ENCODE measurements around the gene PLD3. TPM values are rescaled to one million over a fixed set of nuclear protein-coding genes. Genes with fewer than 3 reads are reported as not detected.

Gene PLD3
- total and polyA plus RNA-seq, 2 experiments from 2014 or later, result 361 to 536 TPM

- in situ Hi-C loops (cut with MboI), result no loop called here
- 82 to 84% methylated on average over 18 to 41 of the region's 41 CpGs for WGBS, 2 experiments (ENCODE audit: low coverage in 1 of 2, low lambda C conversion rate in 2 of 2, missing lambda C conversion rate in 2 of 2)
- Histone ChIP-seq H4K20me1 (ENCODE audit: insufficient read depth) (no peaks in the 10 kb centered on the region), H3K4me2 (ENCODE audit: unreplicated experiment) (no peak overlapping the region), H3K9me3 (ENCODE audit: low read depth) (no peaks in the 10 kb centered on the region), H3K27me3 (replicated peaks; ENCODE audit: insufficient read depth) (no peaks in the 10 kb centered on the region), H3K79me2 (ENCODE audit: insufficient read depth) (no peaks in the 10 kb centered on the region), H3K4me3 (no peak overlapping the region), H3K4me1 (ENCODE audit: insufficient read depth) (no peaks in the 10 kb centered on the region), H2AFZ (no peak overlapping the region), H3K9ac (no peak overlapping the region), H3K36me3 (ENCODE audit: low read depth) (no peaks in the 10 kb centered on the region), H3F3A (ENCODE audit: insufficient read depth) (no peaks in the 10 kb centered on the region), H3K9me2 (ENCODE audit: insufficient read depth) (no peaks in the 10 kb centered on the region), H3K27ac (no peak overlapping the region)
- TF ChIP-seq EZH2 (IDR thresholded peaks at IDR 0.05; ENCODE audit: insufficient read depth, poor library complexity, severe bottlenecking), result no peak
- no peak for TF ChIP-seq EZH2phosphoT487 (IDR thresholded peaks at IDR 0.05; ENCODE audit: insufficient read depth, low read depth)
- no peak for DNase-seq
Measured at GRCh38 chr19:40393894-40394815, 45.7 kb downstream of the PLD3 start.

GRCh38 chr19:40394816-40395210 lies 46.3 kb downstream of the PLD3 start:
- no peaks in the 10 kb centered on the region for H3K79me2 ChIP-seq (ENCODE audit: insufficient read depth)
- no peaks in the 10 kb centered on the region for H3K36me3 ChIP-seq (ENCODE audit: low read depth)
- H4K20me1 ChIP-seq (ENCODE audit: insufficient read depth), result no peaks in the 10 kb centered on the region
- no peak overlapping the region for H3K4me3 ChIP-seq
- no peak for TF ChIP-seq EZH2phosphoT487 (IDR thresholded peaks at IDR 0.05; ENCODE audit: insufficient read depth, low read depth)
- no peak for TF ChIP-seq EZH2 (IDR thresholded peaks at IDR 0.05; ENCODE audit: insufficient read depth, poor library complexity, severe bottlenecking)
- no peaks in the 10 kb centered on the region for H3F3A ChIP-seq (ENCODE audit: insufficient read depth)
- no peak for DNase-seq
- no peak overlapping the region for H3K27ac ChIP-seq
- no peaks in the 10 kb centered on the region for H3K9me2 ChIP-seq (ENCODE audit: insufficient read depth)
- in situ Hi-C loops (cut with MboI), result no loop called here
- H3K9ac ChIP-seq, result no peak overlapping the region
- no peak overlapping the region for H2AFZ ChIP-seq
- no peaks in the 10 kb centered on the region for H3K27me3 ChIP-seq (replicated peaks; ENCODE audit: insufficient read depth)
- H3K4me2 ChIP-seq (ENCODE audit: unreplicated experiment), result no peak overlapping the region
- H3K9me3 ChIP-seq (ENCODE audit: low read depth), result no peaks in the 10 kb centered on the region
- H3K4me1 ChIP-seq (ENCODE audit: insufficient read depth), result no peaks in the 10 kb centered on the region
- 78 to 81% methylated on average over 13 of the region's 13 CpGs for WGBS, 2 experiments (ENCODE audit: low coverage in 1 of 2, low lambda C conversion rate in 2 of 2, missing lambda C conversion rate in 2 of 2)

- H3K4me3 ChIP-seq, result no peak overlapping the region
- in situ Hi-C loops (cut with MboI), result no loop called here
- H3F3A ChIP-seq (ENCODE audit: insufficient read depth), result no peaks in the 10 kb centered on the region
- no peak overlapping the region for H2AFZ ChIP-seq
- no peaks in the 10 kb centered on the region for H3K9me3 ChIP-seq (ENCODE audit: low read depth)
- no peaks in the 10 kb centered on the region for H3K27me3 ChIP-seq (replicated peaks; ENCODE audit: insufficient read depth)
- TF ChIP-seq EZH2phosphoT487 (IDR thresholded peaks at IDR 0.05; ENCODE audit: insufficient read depth, low read depth) (no peak), EZH2 (IDR thresholded peaks at IDR 0.05; ENCODE audit: insufficient read depth, poor library complexity, severe bottlenecking) (no peak)
- H3K4me1 ChIP-seq (ENCODE audit: insufficient read depth), result no peaks in the 10 kb centered on the region
- no peaks in the 10 kb centered on the region for H3K36me3 ChIP-seq (ENCODE audit: low read depth)
- H3K9ac ChIP-seq, result no peak overlapping the region
- H3K9me2 ChIP-seq (ENCODE audit: insufficient read depth), result no peaks in the 10 kb centered on the region
- no peak overlapping the region for H3K27ac ChIP-seq
- DNase-seq, result no peak
- no peaks in the 10 kb centered on the region for H3K79me2 ChIP-seq (ENCODE audit: insufficient read depth)
- WGBS, 2 experiments (ENCODE audit: low coverage in 1 of 2, low lambda C conversion rate in 2 of 2, missing lambda C conversion rate in 2 of 2), result 92% methylated on average over 14 of the region's 14 CpGs
- no peaks in the 10 kb centered on the region for H4K20me1 ChIP-seq (ENCODE audit: insufficient read depth)
- H3K4me2 ChIP-seq (ENCODE audit: unreplicated experiment), result no peak overlapping the region
Measured at GRCh38 chr19:40395956-40396355, 47.5 kb downstream of the PLD3 start.

- no peak for TF ChIP-seq EZH2phosphoT487 (IDR thresholded peaks at IDR 0.05; ENCODE audit: insufficient read depth, low read depth)
- no peak for TF ChIP-seq EZH2 (IDR thresholded peaks at IDR 0.05; ENCODE audit: insufficient read depth, poor library complexity, severe bottlenecking)
- Histone ChIP-seq H2AFZ (no peak overlapping the region), H3K4me1 (ENCODE audit: insufficient read depth) (no peaks in the 10 kb centered on the region), H3K27me3 (replicated peaks; ENCODE audit: insufficient read depth) (no peaks in the 10 kb centered on the region), H3K9ac (no peak overlapping the region), H3K27ac (no peak overlapping the region), H3F3A (ENCODE audit: insufficient read depth) (no peaks in the 10 kb centered on the region), H3K9me3 (ENCODE audit: low read depth) (no peaks in the 10 kb centered on the region), H3K4me2 (ENCODE audit: unreplicated experiment) (no peak overlapping the region), H3K36me3 (ENCODE audit: low read depth) (no peaks in the 10 kb centered on the region), H4K20me1 (ENCODE audit: insufficient read depth) (no peaks in the 10 kb centered on the region), H3K79me2 (ENCODE audit: insufficient read depth) (no peaks in the 10 kb centered on the region), H3K9me2 (ENCODE audit: insufficient read depth) (no peaks in the 10 kb centered on the region), H3K4me3 (no peak overlapping the region)
- in situ Hi-C loops (cut with MboI), result no loop called here
- 87 to 89% methylated on average over 20 of the region's 20 CpGs for WGBS, 2 experiments (ENCODE audit: low coverage in 1 of 2, low lambda C conversion rate in 2 of 2, missing lambda C conversion rate in 2 of 2)
- DNase-seq, result no peak
Measured at GRCh38 chr19:40396886-40397567, 48.5 kb downstream of the PLD3 start.
